Fibroblast of the aortic adventitia (primary cell): ENCODE results near the gene GIT1. TPM values are rescaled to one million over a fixed set of nuclear protein-coding genes. Genes with fewer than 3 reads are reported as not detected.

ENCODE experiments used
- DNase-seq: peaks from one replicate; pipeline ENCODE4 v3.0.0-alpha.2; 2010; ENCODE audit warnings: low read depth
- H3K4me3 ChIP-seq: 2 replicates; pipeline ENCODE4 v1.5.1; 2011; ENCODE audit warnings: low read depth, mild to moderate bottlenecking, control low read depth, low read length, moderate library complexity
- total RNA-seq: library from RNA; depleted of rRNA; stranded (reverse); fragments of >200 nt; gene quantifications from 2 replicates; pipeline ENCODE4 v1.2.3, GENCODE V29; 2012; ENCODE audit warnings: low replicate concordance
- TF ChIP-seq, protein P1 (sequence below): IDR thresholded peaks from 2 replicates; pipeline ENCODE4 v1.5.1; 2011; ENCODE audit warnings: mild to moderate bottlenecking, low read length, control low read depth, inconsistent platforms; ENCODE audit not compliant: insufficient read depth

Gene GIT1
- total RNA-seq, 1 donor: 38.6 TPM

GRCh38 chr17:29612094-29612403 is 22.6 kb upstream of the GIT1 start:
- TF ChIP-seq, protein P1, sequence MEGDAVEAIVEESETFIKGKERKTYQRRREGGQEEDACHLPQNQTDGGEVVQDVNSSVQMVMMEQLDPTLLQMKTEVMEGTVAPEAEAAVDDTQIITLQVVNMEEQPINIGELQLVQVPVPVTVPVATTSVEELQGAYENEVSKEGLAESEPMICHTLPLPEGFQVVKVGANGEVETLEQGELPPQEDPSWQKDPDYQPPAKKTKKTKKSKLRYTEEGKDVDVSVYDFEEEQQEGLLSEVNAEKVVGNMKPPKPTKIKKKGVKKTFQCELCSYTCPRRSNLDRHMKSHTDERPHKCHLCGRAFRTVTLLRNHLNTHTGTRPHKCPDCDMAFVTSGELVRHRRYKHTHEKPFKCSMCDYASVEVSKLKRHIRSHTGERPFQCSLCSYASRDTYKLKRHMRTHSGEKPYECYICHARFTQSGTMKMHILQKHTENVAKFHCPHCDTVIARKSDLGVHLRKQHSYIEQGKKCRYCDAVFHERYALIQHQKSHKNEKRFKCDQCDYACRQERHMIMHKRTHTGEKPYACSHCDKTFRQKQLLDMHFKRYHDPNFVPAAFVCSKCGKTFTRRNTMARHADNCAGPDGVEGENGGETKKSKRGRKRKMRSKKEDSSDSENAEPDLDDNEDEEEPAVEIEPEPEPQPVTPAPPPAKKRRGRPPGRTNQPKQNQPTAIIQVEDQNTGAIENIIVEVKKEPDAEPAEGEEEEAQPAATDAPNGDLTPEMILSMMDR: no peak
- DNase-seq: no peak
- H3K4me3 ChIP-seq: no peak overlapping the region

GRCh38 chr17:29611351-29612093 is 22.1 kb upstream of the GIT1 start:
- no peak for DNase-seq
- TF ChIP-seq, protein P1: no peak
- H3K4me3 ChIP-seq: no peak overlapping the region

DNA sequence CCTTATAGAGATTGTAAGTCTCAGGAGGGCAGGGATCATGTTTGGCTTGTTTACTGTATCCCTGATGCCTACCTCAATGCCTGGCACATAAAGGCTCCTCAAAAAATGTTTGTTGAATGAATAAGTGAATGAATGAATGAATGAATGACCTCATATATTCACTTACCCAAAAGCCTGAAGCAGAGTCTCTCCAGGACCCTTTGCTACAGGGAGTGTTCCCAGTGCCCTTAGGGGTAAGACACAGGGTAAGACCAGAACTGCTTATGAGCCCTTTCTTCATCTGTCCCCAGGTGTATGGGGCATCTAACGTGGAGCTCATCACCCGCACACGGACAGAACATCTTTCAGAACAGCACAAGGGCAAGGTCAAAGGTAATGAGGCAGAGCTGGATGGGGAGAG is 20.9 kb upstream of the GIT1 start:
- no peak for DNase-seq
- H3K4me3 ChIP-seq: no peak overlapping the region
- TF ChIP-seq, protein P1: no peak

GRCh38 chr17:29608986-29609385 is 19.5 kb upstream of the GIT1 start:
- TF ChIP-seq, protein P1: no peak
- no peak for DNase-seq

DNA sequence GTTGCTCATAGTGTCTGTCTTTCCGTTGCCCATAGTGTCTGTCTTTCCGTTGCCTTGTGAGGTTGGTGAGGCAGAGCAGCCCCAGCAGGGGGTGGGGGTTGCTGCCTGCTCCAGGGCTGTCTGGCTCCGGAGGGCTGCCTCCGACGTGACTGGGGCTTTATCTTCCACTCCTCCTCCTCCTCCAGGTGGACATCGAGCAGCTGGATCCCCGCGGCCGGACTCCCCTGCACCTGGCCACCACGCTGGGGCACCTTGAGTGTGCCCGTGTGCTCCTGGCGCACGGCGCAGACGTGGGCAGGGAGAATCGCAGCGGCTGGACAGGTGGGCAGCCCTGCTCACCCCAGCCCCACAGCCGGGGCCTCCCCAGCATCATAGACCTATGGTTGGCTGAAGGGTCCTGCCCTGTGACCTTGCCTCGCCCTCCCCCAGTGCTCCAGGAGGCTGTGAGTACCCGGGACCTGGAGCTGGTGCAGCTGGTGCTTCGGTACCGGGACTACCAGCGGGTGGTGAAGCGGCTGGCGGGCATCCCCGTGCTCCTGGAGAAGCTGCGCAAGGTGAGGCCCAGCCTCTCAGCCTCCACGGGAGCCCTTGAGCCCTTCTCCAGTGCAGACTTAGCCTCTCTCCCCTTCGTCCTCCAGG is 18.2 kb upstream of the GIT1 start:
- TF ChIP-seq, protein P1: no peak
- H3K4me3 ChIP-seq: no peak overlapping the region
- no peak for DNase-seq

More at GRCh38 chr17:29608986-29609385, 19.5 kb upstream of the GIT1 start:
- no peak overlapping the region for H3K4me3 ChIP-seq

DNA sequence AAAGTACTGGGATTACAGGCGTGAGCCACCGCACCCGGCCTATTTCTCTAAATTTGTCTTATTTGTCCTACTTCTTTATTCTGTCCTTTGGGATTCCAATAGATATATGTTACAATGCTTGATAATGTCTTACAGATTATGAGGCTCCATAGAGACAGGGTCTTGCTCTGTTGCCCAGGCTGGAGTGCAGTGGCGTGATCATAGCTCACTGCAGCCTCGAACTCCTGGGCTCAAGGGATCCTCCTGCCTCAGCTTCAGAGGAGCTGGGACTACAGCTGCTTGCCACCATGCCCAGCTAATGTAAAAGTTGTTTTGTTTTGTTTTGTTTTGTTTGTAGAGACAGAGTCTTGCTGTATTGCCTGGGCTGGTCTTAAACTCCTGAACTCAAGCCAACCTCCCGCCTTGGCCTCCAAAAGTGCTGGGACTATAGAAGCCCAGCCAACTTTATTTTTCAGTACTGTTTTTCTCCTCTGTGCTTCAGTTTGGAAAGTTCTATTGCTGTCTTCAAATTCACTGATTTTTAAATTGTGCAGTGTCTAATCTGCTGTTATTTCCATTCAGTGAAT is 13.7 kb upstream of the GIT1 start:
- no peak for DNase-seq
- no peak overlapping the region for H3K4me3 ChIP-seq
- TF ChIP-seq, protein P1: no peak
